RKO (cell line): Measurements from ENCODE around the gene ABHD18.
"Not testable (repeated sequence)": the region's sequence is repeated elsewhere in the genome, so short reads cannot be mapped to it uniquely, and the experiment has no call there.

Source experiments
- DNase-seq: peaks from one replicate; pipeline ENCODE4 v3.0.0-alpha.2; 2016; ENCODE audit warnings: low spot score

Gene ABHD18

GRCh38 chr4:127993151-127993550 is 27.9 kb downstream of the ABHD18 start:
- DNase-seq, result no peak

- no peak for DNase-seq
Measured at GRCh38 chr4:127995776-127996175, 30.6 kb downstream of the ABHD18 start.

DNA sequence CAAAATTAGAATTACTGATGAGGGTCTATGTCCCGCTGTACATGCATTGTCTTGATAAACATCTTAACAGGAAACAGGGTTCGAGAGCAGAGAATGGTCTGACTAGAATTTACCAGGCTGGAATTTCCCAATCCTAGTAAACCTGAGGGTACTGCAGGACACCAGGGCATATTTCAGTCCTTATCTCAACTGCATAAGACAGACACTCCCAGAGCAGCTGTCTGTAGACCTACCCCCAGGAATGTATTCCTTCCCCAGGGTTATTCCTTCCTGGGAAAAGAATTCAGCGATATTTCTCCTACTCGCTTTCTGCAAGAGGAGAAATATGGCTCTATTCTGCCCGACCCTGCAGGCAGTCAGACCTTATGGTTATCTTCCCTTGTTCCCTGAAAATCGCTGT is 31.3 kb downstream of the ABHD18 start:
- DNase-seq, result not testable (repeated sequence)

GRCh38 chr4:127997534-127998388 is 32.6 kb downstream of the ABHD18 start:
- peak; percentile 83 for DNase-seq

DNA sequence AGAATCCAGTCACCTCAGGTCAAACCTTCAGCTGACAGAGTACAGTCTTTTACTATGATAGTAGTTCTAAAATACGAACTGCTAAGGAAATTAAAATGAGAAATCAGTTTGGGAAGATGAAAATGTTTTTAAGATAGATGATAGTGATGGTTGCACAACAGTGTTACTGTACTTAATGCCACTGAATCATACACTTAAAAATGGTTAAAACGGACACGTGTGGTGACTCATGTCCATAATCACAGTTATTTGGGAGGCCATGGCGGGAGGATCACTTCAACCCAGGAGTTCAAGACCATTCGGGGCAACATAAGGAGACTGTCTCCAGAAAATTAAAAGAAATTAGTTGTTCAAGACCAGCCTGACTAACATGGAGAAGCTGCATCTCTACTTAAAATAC is 41.4 kb downstream of the ABHD18 start:
- DNase-seq, result peak; percentile 35

DNA sequence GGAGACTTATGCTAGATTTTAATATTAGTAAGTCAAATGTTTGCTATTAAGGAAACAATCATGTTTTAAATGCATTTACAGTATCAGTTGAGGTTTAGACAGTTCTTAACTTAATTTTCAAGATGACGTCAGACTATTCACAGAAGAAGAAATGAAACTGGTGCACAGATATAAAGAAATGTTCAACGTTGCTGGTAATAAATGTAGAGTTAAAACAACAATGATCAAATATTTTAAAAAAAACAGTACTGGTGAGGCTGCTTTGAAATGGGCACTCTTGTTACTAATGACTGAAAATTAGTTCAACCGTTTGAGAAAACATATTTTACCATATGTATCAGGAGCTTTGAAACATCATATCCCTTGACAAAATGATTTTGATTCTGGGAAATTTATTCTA is 44.2 kb downstream of the ABHD18 start:
- no peak for DNase-seq

- no peak for DNase-seq
Measured at GRCh38 chr4:128025319-128025718, 60.1 kb downstream of the ABHD18 start.

DNA sequence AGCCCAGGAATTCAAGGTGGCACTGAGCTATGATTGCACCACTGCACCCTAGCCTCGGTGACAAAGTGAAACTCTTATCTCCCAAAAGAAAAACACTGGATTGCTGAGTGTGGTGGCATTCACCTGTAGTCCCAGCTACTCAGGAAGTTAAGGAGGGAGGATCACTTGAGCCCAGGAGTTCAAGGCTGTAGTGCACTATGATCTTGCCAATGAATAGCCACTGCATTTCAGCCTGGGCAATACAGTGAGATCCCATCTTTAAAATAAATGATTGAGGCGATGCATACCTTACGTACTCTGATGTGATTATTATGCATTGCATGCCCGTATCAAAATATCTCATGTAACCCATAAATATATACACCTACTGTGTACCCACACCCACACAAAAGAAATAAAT is 64.7 kb downstream of the ABHD18 start:
- no peak for DNase-seq

GRCh38 chr4:128031756-128032384 is 66.7 kb downstream of the ABHD18 start:
- DNase-seq, result no peak

DNA sequence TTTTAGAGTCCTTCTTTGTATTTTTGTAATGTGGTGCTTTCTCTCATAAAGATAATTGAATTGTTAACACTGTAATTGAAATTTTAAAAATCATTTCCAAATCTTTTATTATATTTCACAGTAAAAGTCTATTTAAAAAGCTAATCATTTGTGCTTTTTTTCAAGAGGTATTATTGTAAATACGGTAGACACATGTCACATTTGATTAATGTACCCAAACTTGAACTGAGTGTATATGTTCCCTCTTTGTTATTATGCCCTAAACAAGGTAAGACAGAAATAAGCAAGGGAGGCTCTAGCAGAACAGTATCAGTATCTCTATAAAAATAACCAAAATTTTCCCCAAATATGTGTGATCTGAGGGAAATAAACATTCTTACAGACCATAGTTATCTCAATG is 74.4 kb downstream of the ABHD18 start:
- DNase-seq, result no peak

DNA sequence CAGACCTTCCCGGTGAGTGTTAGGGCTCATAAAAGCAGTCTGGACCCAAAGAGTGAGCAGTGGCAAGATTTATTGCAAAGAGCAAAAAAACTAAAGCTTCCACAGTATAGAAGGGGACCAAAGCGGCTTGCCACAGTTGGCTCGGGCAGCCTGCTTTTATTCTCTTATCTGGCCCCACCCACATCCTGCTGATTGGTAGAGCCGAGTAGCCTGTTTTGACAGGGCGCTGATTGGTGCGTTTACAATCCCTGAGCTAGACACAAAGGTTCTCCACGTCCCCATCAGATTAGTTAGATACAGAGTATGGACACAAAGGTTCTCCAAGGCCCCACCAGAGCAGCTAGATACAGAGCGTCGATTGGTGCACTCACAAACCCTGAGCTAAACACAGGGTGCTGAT is 81.8 kb downstream of the ABHD18 start:
- not testable (repeated sequence) for DNase-seq

- not testable (repeated sequence) for DNase-seq
Measured at GRCh38 chr4:128047514-128047913, 82.3 kb downstream of the ABHD18 start.

DNA sequence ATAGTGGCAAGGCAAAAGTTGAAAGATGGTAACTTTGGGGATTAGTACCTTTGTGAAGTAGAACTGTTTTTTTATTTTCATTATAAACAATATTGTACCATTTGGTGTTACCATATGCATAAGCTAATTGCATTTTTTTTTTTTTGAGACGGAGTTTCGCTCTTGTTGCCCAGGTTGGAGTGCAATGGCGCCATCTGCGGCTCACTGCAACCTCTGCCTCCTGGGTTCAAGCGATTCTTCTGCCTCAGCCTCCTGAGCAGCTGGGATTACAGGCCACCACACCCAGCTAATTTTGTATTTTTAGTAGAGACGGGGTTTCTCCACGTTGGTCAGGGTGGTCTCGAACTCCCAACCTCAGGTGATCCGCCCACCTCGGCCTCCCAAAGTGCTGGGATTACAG is 86.0 kb downstream of the ABHD18 start:
- not testable (repeated sequence) for DNase-seq

DNA sequence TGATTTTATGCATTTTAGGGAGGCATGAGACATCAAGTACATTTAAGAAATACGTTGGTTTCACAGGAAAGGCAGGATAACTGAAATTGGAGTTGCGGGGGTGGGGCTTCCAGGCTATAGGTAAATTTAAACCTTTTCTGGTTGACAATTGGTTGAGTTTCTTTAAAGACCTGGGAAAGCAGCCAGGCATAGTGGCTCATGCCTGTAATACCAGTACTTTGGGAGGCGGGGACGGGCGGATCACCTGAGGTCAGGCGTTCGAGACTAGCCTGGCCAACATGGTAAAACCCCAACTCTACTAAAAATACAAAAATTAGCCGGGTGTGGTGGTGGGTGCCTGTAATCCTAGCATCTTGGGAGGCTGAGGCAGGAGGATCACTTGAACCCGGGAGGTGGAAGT is 89.7 kb downstream of the ABHD18 start:
- DNase-seq, result not testable (repeated sequence)

DNA sequence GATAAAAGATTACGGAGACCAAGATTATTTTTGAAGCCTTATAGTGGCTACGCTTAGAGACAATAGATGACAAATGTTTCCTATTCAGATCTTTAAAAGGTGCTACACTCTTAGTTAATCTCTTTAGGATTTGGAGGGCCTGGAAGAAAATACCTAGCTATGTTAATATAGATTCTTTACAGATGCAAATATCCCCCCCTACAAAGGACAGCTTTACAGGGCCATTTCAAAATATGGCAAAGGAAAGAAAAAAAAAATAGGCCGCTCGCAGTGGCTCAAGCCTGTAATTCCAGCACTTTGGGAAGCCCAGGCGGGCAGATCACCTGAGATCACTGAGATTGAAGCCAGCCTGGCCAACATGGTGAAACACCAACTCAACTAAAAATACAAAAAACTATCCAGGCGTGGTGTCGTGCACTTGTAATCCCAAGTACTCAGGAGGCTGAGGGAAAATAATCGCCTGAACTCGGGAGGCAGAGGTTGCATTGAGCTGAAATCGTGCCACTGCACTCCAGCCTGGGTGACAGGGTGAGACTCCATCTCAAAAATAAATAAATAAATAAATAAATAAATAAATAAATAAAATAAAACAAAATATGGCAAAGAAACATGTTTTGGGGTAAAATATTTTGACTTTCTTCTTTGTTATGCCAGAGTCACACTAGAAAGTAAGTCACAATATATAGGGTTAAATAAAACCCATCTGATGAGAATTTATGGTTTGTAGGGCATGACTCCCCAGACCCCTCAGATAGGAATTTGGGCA is 90.4 kb downstream of the ABHD18 start:
- DNase-seq, result not testable (repeated sequence)

DNA sequence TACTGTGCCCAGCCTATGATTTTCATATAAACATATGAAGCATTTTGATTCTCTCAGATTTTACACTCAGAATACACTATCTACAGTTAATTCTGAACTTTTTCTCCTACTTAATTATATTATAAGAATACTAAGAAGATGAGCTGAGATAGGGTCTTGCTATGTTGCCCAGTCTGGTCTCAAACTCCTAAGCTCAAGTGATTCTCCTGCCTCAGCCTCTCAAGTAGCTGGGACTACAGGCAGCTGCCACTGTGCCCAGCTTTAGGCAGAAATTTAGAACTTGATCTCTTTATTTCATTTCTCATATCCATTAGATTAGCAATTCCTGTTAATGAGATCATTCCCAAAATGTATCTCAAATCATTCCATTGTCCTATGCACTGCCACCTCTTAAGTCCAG is 91.2 kb downstream of the ABHD18 start:
- DNase-seq, result no peak

GRCh38 chr4:128060121-128060698 is 95.0 kb downstream of the ABHD18 start:
- DNase-seq, result peak; percentile 33

DNA sequence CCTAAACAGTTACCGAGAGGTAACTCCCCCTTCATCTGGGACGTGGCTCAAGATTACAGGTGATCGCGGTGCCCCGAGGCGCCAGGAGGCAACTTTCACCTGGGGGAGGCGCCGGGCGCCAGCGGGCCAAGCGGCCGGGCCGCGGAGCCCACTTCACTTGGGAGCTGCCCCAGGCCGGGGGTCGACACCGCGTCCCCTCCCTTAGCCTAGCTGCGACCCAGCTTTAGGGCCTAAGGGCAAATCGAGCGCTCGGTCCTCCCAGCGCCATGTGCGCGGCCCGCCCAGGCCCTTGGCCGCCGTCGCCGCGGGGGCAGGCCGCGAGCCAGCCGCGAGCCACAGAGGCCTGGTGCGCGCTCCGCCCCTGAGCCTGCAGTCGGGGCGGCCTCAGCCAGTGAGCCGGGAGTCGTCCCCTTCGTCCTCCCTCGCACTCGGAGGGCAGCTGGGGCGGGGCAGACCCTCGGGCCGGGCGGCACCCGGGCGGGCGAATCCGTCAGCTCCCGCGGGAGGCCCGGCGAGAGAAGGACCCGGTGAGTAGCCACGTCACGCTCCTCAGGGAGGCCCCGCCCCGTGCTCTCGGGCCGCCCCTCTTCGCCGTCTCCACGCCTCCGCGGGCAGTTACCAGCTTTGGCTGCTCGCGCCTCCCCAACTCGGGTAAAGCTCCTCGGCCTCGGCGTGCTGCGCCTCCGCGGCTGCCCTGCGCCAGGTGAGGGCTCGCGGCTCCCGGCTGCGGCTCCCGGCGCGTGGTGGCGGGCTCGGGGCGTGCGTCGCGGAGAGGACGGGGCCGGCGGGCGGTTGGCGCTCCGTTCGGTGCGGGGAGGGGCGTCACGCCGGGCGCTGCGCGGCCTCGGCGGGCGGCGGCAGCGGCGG is 95.7 kb downstream of the ABHD18 start, which contains the start of gene LARP1B:
Gene LARP1B (plus strand): TSS at position 614 of the 867 bp plus-strand sequence. CDS start 13,640 bp downstream, outside the sequence.
- DNase-seq, result peak; percentile 95

DNA sequence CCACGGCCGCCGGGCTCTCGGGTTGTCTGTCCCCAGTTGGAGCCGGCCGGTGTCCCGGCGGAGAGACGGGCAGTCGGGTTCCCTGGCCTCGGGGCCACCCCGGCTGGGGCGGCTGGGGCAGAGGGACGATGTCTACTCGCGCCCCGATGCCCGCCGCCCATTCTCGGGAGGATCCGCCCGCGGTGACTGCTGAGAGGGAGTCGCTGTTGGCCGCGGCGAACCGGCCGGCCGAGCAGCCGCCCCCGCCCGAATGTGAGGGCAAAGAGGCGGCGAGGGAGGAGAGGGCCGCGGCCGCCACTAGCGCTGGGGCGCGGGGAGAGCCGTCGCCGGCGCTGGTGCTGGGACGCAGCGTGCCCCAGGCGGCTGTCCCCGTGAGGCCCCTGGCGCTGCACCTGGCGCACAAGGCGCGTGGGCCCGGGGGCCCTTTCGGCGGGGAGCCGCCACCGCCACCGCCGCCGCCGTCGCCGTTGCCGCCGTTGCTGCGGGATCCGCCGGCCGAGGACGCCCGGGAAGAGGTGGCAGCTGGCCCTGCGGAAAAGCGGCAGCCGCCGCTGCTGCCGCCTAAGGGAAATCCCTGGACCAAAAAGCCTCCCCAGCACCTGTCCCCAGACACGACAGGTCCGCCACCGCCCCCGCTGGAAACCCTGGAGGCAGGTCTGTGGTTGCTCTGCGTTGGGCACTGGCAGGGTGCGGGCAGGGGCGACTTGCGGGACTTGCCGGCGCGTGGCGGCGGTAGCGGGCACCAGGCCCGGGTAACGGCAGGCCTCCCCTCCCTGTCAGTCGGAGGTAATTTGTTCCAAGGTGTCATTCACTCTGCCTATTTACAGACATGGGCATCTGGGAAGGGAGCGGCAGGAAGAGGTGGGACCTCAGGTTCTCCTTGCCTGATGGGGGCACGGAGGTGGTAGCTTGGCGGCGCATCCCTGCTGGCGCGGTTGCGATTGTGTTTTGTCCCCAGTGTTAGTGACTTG is 96.6 kb downstream of the ABHD18 start:
- DNase-seq, result peak; percentile 62

- DNase-seq, result not testable (repeated sequence)
Measured at GRCh38 chr4:128066453-128066820, 101.2 kb downstream of the ABHD18 start.
